Measurements from ENCODE around the gene TNS1.

The TNS1 gene

DNA sequence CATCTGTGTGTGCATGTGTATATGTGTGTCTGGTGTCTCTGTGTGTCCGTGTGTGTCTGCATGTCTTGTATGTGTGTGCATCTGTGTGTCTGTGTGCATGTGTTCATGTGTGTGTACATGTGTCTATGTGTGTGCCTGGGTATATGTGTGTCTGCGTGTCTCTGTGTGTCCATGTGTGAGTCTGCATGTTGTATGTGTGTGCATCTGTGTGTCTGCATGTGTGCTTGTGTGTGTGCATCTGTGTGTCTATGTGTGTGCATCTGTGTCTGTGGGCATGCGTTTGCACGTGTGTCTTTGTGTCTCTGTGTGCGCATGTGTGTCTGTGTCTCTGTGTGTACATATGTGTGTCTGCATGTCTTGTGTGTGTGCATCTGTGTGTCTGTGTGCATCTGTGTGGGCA is 207.7 kb downstream of the TNS1 start:
- Histone ChIP-seq H3K36me3 (no peaks in the 10 kb centered on the region), H3K27me3 (peaks cover 1% of the 10 kb centered on the region), H3K4me3 (ENCODE audit: low read depth in 1 of 2, low read length in 1 of 2) (no peak overlapping the region)

DNA sequence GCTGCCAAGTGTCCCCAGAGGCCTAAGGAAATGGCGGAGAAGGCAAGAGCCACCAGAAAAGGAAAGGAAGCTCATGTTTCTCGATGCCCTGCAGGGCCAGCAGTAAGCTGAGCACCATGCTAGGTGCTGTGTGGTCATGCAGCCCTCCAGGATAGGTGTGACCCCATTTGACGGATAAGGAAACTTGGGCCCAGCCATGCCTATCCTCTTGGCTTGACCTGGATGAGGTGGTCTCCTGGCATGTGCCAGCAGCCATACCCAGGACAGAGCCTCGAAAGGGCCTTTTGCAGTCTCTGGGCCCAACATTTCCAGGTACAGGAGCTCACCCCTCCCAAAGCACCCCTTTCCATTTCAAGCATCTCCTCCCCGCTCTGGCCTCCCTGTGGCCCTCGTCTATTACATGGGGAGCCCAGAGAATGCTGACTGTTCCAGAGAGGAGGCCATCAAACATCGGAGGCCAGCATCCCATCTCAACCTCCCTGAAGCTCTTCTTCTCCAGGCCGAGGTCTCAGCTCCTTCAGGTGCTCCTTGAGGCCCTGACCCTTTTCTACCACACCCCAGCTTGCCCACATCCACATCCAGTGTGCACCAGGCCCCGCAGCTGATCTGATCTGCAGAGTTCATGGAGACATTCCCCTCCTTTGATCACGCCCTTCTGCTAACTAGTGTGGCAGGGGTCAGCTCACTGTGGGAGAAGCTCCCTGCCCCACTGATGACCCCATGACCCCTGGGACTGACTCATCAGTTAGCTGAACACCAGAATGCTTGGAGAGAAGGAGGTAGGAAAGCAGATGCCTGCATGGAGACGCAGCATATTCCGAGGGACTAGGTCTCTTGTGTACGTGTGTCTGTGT is 208.4 kb downstream of the TNS1 start:
- Histone ChIP-seq H3K9me3 (no peaks in the 10 kb centered on the region), H3K4me1 (ENCODE audit: control insufficient read depth in 1 of 2, insufficient read depth in 1 of 2, low read depth in 1 of 2, low read length in 1 of 2) (peaks cover 13 to 14% of the 10 kb centered on the region in 2 experiments), H3K4me3 (ENCODE audit: low read depth in 1 of 2, low read length in 1 of 2) (no peak overlapping the region), H3K36me3 (no peaks in the 10 kb centered on the region), H3K27me3 (peaks cover 7% of the 10 kb centered on the region), H3K27ac (no peak overlapping the region)
- TF ChIP-seq, protein P1, sequence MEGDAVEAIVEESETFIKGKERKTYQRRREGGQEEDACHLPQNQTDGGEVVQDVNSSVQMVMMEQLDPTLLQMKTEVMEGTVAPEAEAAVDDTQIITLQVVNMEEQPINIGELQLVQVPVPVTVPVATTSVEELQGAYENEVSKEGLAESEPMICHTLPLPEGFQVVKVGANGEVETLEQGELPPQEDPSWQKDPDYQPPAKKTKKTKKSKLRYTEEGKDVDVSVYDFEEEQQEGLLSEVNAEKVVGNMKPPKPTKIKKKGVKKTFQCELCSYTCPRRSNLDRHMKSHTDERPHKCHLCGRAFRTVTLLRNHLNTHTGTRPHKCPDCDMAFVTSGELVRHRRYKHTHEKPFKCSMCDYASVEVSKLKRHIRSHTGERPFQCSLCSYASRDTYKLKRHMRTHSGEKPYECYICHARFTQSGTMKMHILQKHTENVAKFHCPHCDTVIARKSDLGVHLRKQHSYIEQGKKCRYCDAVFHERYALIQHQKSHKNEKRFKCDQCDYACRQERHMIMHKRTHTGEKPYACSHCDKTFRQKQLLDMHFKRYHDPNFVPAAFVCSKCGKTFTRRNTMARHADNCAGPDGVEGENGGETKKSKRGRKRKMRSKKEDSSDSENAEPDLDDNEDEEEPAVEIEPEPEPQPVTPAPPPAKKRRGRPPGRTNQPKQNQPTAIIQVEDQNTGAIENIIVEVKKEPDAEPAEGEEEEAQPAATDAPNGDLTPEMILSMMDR (IDR thresholded peaks at IDR 0.05): no peak

More for the DNA sequence above, 207.7 kb downstream of the TNS1 start:
- Histone ChIP-seq H3K9me3 (no peaks in the 10 kb centered on the region), H3K27ac (no peak overlapping the region), H3K4me1 (ENCODE audit: control insufficient read depth in 1 of 2, insufficient read depth in 1 of 2, low read depth in 1 of 2, low read length in 1 of 2) (peaks cover 6 to 7% of the 10 kb centered on the region in 2 experiments)
- TF ChIP-seq, protein P1 (IDR thresholded peaks at IDR 0.05): no peak

DNA sequence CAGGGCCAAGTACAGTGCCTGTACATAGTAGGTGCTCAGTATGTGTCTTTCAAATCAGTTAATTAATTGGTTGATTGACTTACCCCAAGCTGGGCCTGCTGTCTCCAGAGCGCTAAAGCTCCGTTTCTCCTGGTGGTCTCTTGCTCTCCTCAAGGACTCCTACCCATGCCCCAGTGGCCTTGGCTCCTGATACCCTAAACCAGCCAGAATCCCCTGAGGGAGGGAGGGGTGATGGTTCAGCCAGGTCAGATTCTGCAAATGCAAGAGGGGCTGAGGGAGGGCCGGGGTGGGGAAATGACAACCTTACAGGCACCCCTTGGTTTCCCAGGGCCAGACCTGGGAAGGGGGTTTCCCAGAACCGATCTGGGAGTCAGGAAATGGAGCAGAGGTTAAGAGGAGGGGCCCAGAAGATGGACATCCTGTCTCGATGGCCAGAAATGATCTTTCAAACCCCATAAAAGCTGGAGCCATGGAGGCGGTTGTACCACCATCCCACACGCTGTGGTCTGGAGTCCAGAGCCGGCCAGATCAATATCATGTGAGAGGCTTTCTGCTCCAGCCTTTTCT is 209.1 kb downstream of the TNS1 start:
- H3K27me3 ChIP-seq: peaks cover 7% of the 10 kb centered on the region
- TF ChIP-seq, protein P1 (IDR thresholded peaks at IDR 0.05): no peak
- no peaks in the 10 kb centered on the region for H3K9me3 ChIP-seq
- H3K36me3 ChIP-seq: no peaks in the 10 kb centered on the region
- H3K4me3 ChIP-seq (ENCODE audit: low read depth in 1 of 2, low read length in 1 of 2): no peak overlapping the region
- no peak overlapping the region for H3K27ac ChIP-seq
- H3K4me1 ChIP-seq (ENCODE audit: control insufficient read depth in 1 of 2, insufficient read depth in 1 of 2, low read depth in 1 of 2, low read length in 1 of 2): peaks cover 10 to 11% of the 10 kb centered on the region in 2 experiments

DNA sequence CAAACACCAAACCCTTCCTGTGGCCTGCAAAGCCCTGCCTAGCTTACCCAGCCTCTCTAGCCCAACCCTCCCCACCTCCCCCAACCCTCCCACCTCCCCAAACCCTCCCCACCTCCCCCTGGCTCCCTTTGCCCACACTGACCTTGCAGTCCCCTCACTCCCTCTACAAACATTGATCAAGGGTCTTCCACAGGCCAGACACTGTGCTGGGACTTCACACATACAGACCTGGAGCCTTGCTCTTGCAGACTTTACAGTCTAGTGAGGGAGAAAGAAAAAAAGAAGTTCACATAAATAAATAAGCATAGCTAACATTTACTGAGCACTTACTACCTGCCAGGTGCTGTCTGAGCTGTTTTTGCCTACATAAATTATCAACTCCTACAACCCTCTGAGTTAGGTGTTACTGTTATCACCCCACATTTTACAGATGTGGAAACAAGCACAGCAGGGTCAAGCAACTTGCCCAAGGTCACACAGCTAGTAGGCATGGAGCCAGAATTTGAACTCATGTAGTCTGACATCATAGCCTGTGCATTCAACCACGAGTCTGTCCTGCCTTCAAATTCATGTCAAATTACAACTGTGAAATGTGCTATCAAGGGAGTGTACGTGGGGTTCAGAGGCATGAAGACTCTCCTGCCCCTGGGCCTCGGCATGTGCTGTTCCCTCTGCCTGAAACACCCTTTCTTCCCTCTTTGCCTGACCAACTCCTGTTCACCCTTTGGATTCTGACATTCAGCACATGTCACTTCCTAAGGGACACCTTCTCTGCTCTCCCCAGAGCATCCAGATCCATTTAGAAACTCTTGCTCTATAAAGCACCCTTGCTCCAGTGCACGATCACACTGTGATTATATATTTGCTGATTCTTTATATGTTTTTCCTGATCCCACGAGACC is 209.9 kb downstream of the TNS1 start:
- peaks cover 7% of the 10 kb centered on the region for H3K27me3 ChIP-seq
- H3K4me1 ChIP-seq (ENCODE audit: control insufficient read depth in 1 of 2, insufficient read depth in 1 of 2, low read depth in 1 of 2, low read length in 1 of 2): peaks cover 10 to 11% of the 10 kb centered on the region in 2 experiments
- no peaks in the 10 kb centered on the region for H3K9me3 ChIP-seq
- H3K36me3 ChIP-seq: no peaks in the 10 kb centered on the region
- no peak overlapping the region for H3K27ac ChIP-seq
- no peak overlapping the region for H3K4me3 ChIP-seq (ENCODE audit: low read depth in 1 of 2, low read length in 1 of 2)
- TF ChIP-seq, protein P1 (IDR thresholded peaks at IDR 0.05): no peak

DNA sequence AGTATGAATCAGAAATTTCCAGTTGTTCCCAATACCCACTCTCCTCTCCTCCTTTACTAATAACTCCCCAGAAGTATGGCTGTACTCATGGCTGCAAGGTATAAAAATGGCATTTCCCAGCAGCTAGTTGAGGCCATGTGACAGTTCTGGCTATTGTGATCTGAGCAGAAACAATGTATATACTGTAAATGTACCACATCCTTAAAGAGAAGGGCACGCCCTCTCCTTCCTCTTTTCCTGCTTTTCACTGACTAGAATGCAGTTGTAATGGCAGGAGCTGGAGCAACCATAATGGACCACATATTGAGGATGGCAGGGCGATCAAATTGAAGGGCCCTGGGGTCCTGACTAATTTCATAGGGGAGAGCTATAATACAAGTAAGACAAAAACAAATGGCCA is 211.2 kb downstream of the TNS1 start:
- H3K9me3 ChIP-seq: no peaks in the 10 kb centered on the region
- H3K27me3 ChIP-seq: peaks cover 7% of the 10 kb centered on the region
- peaks cover 10 to 11% of the 10 kb centered on the region in 2 experiments for H3K4me1 ChIP-seq (ENCODE audit: control insufficient read depth in 1 of 2, insufficient read depth in 1 of 2, low read depth in 1 of 2, low read length in 1 of 2)
- no peak overlapping the region for H3K4me3 ChIP-seq (ENCODE audit: low read depth in 1 of 2, low read length in 1 of 2)
- no peaks in the 10 kb centered on the region for H3K36me3 ChIP-seq
- TF ChIP-seq, protein P1 (IDR thresholded peaks at IDR 0.05): no peak
- H3K27ac ChIP-seq: no peak overlapping the region

Measured in neutrophil (primary cell).